PFSK-1 (cell line): ENCODE results near the gene UCK2.

Source experiments
- POLR2AphosphoS5 ChIP-seq: IDR thresholded peaks from 2 replicates; pipeline ENCODE4 v1.6.1; 2012; ENCODE audit warnings: low read depth, mild to moderate bottlenecking, control low read depth, low read length, moderate library complexity
- TAF1 ChIP-seq: IDR thresholded peaks from 2 replicates; pipeline ENCODE4 v1.6.1; 2012; ENCODE audit warnings: low read length, control low read depth, borderline replicate concordance; ENCODE audit not compliant: insufficient read depth
- TF ChIP-seq, protein P1 (sequence below), 2 experiments: IDR thresholded peaks; 2 replicates each; pipeline versions ENCODE4 v1.6.1 to v1.8.0; 2011 to 2012; ENCODE audit warnings: low read depth in 2 of 2, low read length in 2 of 2, control low read depth in 1 of 2, inconsistent platforms in 1 of 2, mild to moderate bottlenecking in 1 of 2, moderate library complexity in 1 of 2; ENCODE audit not compliant: insufficient read depth in 1 of 2

DNA sequence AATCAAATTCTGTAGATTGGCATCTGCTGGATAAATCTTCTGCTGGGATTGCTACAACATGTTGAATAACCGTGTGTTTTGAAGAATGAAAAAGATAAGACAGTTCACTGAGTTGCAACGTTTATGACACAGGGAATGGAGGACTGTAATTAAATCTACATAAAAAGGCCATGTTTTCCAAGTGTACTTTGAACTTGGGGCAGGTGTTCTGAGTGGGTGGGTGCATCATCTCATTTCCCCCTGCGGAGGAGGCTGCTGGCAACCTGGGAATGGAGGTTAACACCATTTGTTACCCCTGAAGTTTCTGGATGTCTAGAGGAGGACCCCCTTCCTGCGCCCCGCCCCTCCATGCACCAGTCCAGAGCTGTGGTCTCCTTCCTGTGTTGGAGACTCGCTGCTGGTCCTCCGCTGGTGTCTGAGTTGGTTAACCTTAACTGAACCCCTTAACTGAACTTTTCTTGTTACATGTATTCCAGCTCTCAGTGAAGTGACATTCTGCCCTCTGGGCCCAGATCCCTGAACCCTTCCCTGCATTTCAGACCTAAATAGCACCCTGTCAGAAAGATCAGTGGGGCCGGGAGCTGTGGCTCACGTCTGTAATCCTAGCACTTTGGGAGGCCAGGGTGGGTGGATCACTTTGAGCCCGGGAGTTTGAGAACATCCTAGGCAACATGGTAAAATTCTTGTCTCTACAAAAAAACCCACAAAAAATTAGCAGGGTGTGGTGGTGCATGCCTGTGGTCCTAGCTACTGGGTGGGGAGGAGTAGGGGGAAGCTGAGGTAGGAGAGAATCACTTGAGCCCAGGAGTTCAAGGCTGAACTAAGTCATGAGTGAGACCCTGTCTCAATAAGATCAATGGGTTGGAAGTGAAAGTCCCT, 31.8 kb downstream of the UCK2 start:
- TF ChIP-seq POLR2AphosphoS5 (no peak), TAF1 (no peak)
- TF ChIP-seq, protein P1, sequence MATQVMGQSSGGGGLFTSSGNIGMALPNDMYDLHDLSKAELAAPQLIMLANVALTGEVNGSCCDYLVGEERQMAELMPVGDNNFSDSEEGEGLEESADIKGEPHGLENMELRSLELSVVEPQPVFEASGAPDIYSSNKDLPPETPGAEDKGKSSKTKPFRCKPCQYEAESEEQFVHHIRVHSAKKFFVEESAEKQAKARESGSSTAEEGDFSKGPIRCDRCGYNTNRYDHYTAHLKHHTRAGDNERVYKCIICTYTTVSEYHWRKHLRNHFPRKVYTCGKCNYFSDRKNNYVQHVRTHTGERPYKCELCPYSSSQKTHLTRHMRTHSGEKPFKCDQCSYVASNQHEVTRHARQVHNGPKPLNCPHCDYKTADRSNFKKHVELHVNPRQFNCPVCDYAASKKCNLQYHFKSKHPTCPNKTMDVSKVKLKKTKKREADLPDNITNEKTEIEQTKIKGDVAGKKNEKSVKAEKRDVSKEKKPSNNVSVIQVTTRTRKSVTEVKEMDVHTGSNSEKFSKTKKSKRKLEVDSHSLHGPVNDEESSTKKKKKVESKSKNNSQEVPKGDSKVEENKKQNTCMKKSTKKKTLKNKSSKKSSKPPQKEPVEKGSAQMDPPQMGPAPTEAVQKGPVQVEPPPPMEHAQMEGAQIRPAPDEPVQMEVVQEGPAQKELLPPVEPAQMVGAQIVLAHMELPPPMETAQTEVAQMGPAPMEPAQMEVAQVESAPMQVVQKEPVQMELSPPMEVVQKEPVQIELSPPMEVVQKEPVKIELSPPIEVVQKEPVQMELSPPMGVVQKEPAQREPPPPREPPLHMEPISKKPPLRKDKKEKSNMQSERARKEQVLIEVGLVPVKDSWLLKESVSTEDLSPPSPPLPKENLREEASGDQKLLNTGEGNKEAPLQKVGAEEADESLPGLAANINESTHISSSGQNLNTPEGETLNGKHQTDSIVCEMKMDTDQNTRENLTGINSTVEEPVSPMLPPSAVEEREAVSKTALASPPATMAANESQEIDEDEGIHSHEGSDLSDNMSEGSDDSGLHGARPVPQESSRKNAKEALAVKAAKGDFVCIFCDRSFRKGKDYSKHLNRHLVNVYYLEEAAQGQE (IDR thresholded peaks at IDR 0.05; ENCODE audit: insufficient read depth in 1 of 2, low read depth in 2 of 2, low read length in 2 of 2), result no peak
